Endothelial cell of hepatic sinusoid (primary cell): ENCODE data around the gene TPO.
"Not testable (repeated sequence)": the region's sequence is repeated elsewhere in the genome, so short reads cannot be mapped to it uniquely, and the experiment has no call there.

Source experiments
- in situ Hi-C: cut with HindIII; loops from 2 replicates; pipeline ENCODE4 v1.10.0; 2017; ENCODE audit warnings: low sequenced_read_pairs

TPO gene

GRCh38 chr2:1571477-1572417 is 158.5 kb downstream of the TPO start:
- in situ Hi-C loops = no loop called here

- in situ Hi-C loops = no loop called here
Observed at GRCh38 chr2:1572638-1573037, 159.4 kb downstream of the TPO start.

DNA sequence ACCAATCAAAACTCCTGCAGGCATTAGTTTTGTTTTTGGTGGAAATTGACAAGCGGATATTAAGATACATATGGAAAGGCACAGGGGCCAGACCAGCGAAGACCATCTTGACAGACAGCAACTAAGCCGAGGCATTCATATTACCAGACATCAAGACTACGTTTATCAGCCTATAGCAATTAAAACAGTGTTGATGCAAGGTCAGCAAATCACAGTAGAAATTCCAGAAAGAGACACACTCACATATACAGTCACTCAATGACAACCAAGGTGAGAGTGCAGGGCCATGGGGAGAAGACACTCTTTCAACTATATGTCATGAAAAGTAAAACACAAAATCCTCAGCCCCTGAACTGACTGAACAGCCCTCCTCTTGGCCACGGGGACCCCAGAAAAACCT is 164.6 kb downstream of the TPO start:
- in situ Hi-C loops = no loop called here

GRCh38 chr2:1581257-1581964 is 168.1 kb downstream of the TPO start:
- in situ Hi-C loops = not testable (repeated sequence)

DNA sequence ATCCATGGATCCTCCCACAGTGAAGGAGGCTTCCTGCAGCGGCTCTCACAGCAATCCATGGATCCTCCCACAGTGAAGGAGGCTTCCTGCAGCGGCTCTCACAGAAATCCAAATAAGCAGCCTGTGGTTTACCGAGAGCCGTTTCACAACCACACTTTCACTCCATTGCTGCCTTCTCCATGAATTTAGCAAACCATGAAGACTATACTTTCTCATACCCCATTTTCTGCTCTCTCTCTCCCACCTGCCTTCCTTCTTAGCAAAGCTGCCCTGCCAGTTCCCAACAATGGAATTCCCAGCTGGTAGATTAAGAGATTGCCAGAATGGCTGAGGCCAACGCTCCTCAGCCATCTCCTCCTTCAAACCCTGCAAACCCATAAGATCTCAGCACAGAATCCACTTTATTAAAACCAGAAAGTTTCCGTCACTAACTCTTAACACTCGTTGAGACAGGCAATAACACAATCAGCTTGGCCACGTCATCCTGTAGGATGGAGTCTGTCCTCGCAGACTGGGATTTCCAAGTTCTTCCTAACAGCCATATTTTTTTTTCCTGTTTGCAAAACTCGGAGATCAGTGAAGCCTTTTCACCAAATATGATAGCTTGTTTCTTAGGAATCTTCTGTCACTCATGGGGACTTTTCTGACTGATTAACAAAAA is 168.8 kb downstream of the TPO start:
- in situ Hi-C loops = no loop called here

GRCh38 chr2:1582891-1583341 is 169.7 kb downstream of the TPO start:
- in situ Hi-C loops = no loop called here

DNA sequence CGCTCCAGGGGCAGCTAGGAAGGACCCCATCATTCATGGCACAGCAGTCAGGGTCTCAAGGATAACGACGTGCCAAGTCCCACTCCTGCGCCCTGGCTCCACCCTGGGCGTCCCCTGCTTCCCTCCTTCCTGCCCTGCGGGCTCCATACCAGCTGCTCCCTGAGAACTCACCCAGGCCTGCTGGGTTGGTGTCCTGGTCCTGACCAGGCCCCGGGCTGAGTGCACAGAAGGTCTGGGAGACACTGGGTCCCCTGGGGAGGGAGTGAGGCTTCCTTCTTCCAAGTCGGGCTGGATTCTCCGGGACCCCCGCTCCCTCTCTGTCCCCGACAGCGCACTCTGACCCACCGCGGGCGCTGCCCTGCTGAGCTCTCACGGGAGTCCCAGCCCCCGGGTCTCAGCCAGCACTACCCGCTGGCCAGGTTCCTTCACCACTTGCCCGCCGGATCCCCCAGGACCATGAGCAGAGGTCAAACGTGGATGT is 170.8 kb downstream of the TPO start:
- in situ Hi-C loops = no loop called here

DNA sequence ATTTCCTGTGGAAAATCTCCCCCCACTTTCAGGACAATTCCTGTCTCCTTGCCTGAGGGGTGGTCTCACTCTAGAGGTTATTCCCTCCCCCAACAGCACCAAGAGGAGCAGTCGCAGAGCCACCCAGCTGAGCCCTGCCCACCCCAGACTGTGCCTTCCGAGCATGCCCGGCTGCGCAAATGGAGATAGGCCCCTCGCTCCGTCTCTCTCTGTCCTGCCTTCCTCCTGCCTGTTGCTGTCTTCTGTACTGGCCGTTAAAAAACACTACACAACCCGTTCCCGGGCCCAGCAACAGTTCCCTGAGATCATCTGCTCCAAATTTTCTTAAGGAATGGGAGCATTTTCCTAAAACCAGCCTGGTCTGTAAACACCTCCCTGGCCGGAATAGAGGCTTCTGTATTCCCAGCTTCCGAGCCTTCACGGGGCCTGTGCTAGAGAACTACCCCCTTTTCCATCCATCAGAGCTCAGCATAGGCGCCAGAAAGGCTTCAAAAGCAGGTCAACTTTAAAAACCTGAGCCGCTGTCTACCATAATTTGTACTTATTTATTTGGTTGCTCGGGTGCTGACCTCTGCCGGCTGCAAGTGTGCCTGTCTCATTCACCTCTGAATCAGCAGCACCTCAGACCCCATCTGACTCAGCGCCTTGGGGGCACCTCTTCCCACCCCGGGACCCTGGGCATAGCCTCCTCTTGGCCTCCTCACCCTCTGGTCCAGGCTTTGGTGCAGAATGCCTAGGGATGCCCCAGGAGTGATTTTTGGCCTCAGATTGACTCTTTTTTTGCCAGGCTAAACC is 171.6 kb downstream of the TPO start:
- in situ Hi-C loops = no loop called here

GRCh38 chr2:1585635-1586034 is 172.4 kb downstream of the TPO start:
- in situ Hi-C loops = no loop called here

DNA sequence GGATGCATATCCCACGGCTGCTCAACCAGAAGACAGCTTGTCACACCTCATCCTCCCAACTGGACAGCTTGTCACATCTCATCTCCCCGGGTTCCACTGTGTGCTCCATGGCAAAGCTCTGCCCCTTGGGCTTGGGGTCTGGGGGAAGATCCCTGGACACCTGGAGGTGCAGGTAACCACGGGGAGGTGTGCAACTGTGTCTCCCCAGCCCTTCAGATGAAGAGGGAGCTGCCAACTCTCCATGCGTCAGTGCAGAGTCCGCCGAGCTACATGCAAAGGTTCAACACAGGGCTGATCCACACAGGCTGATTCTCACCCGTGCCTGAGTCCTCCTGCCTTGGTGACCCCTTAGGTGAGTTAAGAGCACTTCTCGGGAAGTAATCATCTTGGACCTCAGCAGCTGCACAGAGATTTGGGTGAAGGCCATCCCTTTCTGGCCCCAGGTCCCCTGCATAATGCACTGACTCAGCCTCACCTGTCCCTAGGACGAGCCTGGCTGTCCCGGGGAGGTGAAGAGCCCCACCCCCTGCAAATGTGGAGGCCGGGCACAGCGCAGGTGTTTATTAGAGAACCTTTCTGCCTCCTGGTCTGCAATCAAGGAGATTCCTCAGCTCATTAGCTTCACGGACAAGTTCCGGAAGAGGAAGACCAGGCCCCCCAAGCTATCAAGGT is 173.1 kb downstream of the TPO start:
- in situ Hi-C loops = no loop called here

DNA sequence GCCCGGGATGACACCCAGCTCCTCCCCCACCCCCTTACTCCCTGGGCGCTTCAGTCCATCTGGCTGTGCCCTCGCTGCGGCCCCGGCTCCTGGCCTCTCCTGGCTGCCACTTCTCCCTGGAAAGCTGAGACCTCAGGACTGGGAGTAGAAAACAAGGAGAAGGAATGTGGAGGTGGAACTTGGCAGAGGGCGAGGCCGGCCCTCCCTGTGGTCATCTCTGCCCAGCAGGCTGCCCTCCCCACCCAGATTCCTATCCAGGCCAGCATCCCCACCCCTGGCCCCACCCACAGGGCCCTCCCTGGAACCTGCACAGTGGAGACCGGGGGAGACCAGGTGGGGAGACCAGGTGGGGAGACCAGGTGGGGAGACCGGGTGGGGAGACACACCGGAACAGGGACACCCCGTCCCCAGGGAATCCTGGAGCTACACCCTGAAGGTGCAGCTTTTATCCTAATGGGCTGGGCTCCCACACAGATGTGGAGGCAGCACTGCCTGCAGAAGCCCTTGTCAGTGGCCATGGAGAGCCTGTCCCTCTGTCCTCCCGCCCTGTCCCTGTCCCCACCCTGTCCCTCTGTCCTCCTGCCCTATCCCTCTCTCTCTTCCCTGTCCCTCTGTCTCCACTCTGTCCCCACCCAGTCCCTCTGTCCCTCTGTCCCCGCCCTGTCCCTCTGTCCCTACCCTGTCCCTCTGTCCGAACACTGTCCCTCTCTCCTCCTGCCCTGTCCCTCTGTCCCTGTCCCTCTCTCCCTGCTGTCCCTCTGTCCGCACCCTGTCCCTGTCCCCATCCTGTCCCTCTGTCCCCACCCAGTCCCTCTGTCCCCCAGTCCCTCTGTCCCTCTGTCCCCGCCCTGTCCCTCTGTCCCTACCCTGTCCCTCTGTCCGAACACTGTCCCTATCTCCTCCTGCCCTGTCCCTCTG is 173.9 kb downstream of the TPO start:
- in situ Hi-C loops = no loop called here

- in situ Hi-C loops = no loop called here
Observed at GRCh38 chr2:1588051-1588977, 175.1 kb downstream of the TPO start.

DNA sequence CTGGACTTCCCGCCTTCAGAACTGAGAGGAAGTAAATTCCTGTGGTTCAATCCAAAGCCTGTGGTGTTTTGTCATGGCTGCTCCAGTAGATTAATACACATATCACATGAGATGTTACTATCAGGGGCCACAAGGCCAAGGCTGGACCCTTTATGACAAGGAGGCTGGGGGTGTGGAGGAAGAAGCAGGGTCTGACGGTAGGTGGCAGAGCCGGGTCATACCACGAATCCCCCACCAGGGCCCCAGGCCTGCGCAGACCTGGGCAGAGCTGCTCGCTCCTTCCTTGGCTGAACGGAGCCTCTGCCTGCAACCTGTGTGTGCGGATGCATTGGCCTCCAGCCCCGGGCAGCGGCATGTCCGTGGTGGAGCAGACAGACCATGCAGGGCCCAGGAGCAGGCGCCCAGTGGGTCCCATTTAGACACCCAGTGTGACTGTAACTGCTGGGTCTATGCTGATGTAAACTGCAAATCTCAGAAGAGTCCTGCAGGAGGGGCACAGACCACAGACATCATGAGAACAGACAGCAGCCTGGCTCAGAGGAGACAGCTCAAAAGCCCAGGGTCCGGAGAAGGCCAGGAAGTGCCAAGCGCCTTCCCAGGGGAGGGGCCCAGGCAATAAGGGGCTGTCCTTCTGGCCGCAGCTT is 175.8 kb downstream of the TPO start:
- in situ Hi-C loops = no loop called here

DNA sequence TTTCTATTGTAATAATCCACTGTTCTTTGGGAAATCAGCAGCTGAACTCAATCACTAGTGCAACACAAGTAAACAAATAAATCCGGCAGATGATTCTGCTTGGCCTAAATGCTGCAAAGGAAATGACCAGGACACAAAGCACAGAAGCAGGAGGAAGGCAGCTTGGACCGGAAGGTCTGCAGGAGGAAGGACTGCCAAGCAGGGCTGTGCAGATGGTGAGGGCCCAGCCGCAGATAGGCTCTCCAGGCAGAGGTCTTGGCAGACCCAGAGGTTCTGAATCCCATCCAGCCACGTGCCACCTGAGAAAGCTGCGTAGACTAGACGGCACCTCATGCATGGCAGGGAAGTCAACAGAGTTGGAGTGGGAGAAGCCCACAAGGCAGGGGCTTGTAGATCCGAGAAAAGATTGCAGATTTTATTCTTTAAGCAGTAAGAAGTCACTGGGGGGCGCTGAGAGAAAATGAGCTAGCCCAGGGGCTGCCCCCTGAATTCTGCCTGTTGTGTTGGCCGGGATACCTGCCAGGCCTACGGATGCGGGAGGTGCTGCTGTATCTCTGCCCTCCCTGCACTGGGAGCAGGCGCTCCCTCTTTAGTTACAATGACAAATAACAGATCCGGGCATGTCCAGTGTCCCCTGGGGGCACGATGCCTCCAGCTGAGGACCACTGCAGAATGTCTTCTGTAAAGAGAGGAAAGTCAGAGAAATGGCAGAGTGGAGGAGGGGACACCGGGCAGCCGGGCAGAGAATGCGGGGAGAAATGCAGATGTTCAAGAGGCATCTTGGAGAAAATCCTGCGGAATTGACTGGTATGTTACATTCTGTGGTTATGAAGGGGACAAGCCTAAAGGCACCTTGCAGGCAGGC is 177.6 kb downstream of the TPO start:
- in situ Hi-C loops = loop anchor here (5.0 kb wide), 1 partner anchor 39 kb away; no protein-coding TSS in a partner anchor

DNA sequence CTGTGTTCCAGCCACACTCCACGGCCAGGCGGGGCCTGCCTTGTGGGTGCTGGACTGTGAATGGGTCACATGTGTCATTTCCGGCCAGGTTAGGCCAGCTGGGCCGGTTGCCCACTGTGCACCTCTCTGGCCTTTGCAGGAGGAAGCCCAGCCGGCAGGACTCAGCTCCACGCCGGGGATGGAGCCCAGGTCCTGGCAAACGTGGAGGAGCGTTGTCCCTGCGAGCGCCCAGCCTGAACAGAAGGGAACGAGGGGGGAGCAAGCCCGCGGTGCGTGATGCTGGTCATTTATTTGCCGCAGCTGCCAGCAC is 178.2 kb downstream of the TPO start:
- in situ Hi-C loops = loop anchor here (5.0 kb wide), 1 partner anchor 39 kb away; no protein-coding TSS in a partner anchor
